Keratinocyte (primary cell): Measurements from ENCODE around the gene HDAC10.

ENCODE experiments used
- EZH2 ChIP-seq: IDR thresholded peaks from one replicate; pipeline ENCODE4 v1.6.1; 2012; ENCODE audit warnings: inconsistent platforms, mild to moderate bottlenecking, low read length, moderate library complexity
- TF ChIP-seq, protein P1 (sequence below), 3 experiments: IDR thresholded peaks in 1 of 3; conservative IDR thresholded peaks in 1 of 3; optimal IDR thresholded peaks in 1 of 3; 2 replicates in 2 of 3; 3 replicates in 1 of 3; pipeline versions ENCODE3 to v1.5.1; 2011; ENCODE audit warnings: low read length in 3 of 3, mild to moderate bottlenecking in 3 of 3, moderate library complexity in 2 of 3, control low read depth in 1 of 3, inconsistent platforms in 1 of 3; ENCODE audit not compliant: insufficient read depth in 2 of 3; ENCODE audit errors: extremely low read depth in 1 of 3

DNA sequence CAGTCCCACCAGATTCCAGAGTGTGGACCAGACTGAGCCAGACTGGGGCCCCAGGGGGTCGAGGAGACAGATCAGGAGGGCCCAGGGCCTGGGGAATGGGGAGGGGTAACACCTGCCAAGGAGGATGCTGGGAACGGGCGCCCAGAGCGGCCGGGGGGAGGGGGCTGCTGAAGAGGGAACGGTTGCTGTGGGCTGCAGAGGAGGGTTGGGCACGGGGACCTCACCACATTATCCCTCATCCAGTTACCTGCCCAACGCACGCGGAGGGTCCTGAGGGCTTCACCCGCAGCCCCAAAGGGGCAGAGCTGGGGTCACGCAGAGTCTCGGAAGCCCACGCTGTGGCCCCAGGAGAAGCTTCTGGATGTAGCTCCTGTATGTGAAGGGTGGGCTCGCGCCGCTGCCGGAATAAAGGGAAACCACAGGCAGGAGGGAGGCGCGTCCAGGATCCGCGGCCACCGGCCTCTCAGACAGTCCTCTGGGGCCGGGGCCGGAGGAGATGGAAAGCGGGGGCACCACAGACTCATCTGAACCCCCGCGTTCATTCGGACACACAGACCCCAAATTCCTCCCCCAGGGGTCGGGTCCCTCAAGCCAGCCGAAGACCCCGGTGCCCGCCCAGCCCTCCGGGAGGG is 51.1 kb downstream of the HDAC10 start:
- TF ChIP-seq, protein P1, sequence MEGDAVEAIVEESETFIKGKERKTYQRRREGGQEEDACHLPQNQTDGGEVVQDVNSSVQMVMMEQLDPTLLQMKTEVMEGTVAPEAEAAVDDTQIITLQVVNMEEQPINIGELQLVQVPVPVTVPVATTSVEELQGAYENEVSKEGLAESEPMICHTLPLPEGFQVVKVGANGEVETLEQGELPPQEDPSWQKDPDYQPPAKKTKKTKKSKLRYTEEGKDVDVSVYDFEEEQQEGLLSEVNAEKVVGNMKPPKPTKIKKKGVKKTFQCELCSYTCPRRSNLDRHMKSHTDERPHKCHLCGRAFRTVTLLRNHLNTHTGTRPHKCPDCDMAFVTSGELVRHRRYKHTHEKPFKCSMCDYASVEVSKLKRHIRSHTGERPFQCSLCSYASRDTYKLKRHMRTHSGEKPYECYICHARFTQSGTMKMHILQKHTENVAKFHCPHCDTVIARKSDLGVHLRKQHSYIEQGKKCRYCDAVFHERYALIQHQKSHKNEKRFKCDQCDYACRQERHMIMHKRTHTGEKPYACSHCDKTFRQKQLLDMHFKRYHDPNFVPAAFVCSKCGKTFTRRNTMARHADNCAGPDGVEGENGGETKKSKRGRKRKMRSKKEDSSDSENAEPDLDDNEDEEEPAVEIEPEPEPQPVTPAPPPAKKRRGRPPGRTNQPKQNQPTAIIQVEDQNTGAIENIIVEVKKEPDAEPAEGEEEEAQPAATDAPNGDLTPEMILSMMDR (optimal IDR thresholded peaks at IDR 0.05 in 1 of 3, IDR thresholded peaks at IDR 0.05 in 1 of 3, conservative IDR thresholded peaks at IDR 0.05 in 1 of 3; ENCODE audit: extremely low read depth in 1 of 3, insufficient read depth in 2 of 3, low read length in 3 of 3) = no peak
- no peak for TF ChIP-seq EZH2
